Transverse colon (tissue), 4 donors: Measurements from ENCODE around the gene FNIP2. TPM values are rescaled to one million over a fixed set of nuclear protein-coding genes. Genes with fewer than 3 reads are reported as not detected.
"Not testable (repeated sequence)": the region's sequence is repeated elsewhere in the genome, so short reads cannot be mapped to it uniquely, and the experiment has no call there.

Source experiments
- DNase-seq: peaks from one replicate; pipeline ENCODE4 v3.0.0-alpha.2; 2019
- H3K27ac ChIP-seq, 4 donors: fragments of 200-600 bp; sonication (generic); 2 replicates each; pipeline ENCODE4 v1.5.1; 2016 to 2018; ENCODE audit warnings: inconsistent platforms in 4 of 4
- H3K27me3 ChIP-seq: fragments of 200-600 bp; sonication (generic); 2 replicates; pipeline ENCODE4 v1.5.1; 2017; ENCODE audit warnings: inconsistent platforms
- H3K36me3 ChIP-seq, 4 donors: fragments of 200-600 bp; sonication (generic); 2 replicates each; pipeline ENCODE4 v1.5.1; 2017 to 2019; ENCODE audit warnings: inconsistent platforms in 4 of 4
- H3K4me1 ChIP-seq, 4 donors: fragments of 200-600 bp; sonication (generic); 2 replicates each; pipeline ENCODE4 v1.5.1; 2017 to 2020; ENCODE audit warnings: inconsistent platforms in 4 of 4
- H3K4me3 ChIP-seq, 4 donors: fragments of 200-600 bp; sonication (generic); 1 replicate in 1 of 4; 2 replicates in 3 of 4; pipeline versions ENCODE4 v1.5.1 to v1.6.1; 2017 to 2019; ENCODE audit warnings: inconsistent platforms in 4 of 4
- H3K9me3 ChIP-seq, 2 donors: fragments of 200-600 bp; sonication (generic); 2 replicates each; pipeline ENCODE4 v1.5.1; 2017 to 2019; ENCODE audit warnings: inconsistent platforms in 2 of 2
- CTCF ChIP-seq, 5 experiments: fragments of 200-600 bp in 3 of 5; fragments of 450-650 bp in 2 of 5; sonication (generic) in 3 of 5; IDR thresholded peaks; 1 replicate in 2 of 5; 2 replicates in 3 of 5; pipeline ENCODE4 v1.5.1; 2016 to 2017; ENCODE audit warnings: antibody characterized with exemption in 5 of 5, inconsistent platforms in 3 of 5, mild to moderate bottlenecking in 2 of 5, moderate library complexity in 1 of 5
- EP300 ChIP-seq: sonication (generic); formaldehyde crosslinking; IDR thresholded peaks from one replicate; pipeline ENCODE4 v1.6.1; 2017; ENCODE audit warnings: antibody characterized with exemption, low read depth
- POLR2A ChIP-seq: fragments of 450-650 bp; IDR thresholded peaks from one replicate; pipeline ENCODE4 v1.6.1; 2016; ENCODE audit warnings: antibody characterized with exemption, mild to moderate bottlenecking, moderate library complexity
- POLR2AphosphoS5 ChIP-seq, 3 donors: sonication (generic); formaldehyde crosslinking; IDR thresholded peaks; one replicate each; pipeline ENCODE4 v1.6.1; 2016; ENCODE audit warnings: antibody characterized with exemption in 3 of 3
- WGBS, 2 donors: methylation state at CpG; one replicate each; pipeline ENCODE4 v1.1.5; 2018; ENCODE audit warnings: low coverage in 1 of 2; 5-methylcytosine and 5-hydroxymethylcytosine counted together
- in situ Hi-C, 4 donors: fragments of 200-750 bp; cut with MboI; loops; one replicate each; pipeline versions ENCODE4 v1.15.0 to v1.15.1; 2017; ENCODE audit warnings: low sequenced_read_pairs in 3 of 4, low pct_ligation_motif_present in 1 of 4, low pct_unique_long_range_greater_than_20kb in 1 of 4
- intact Hi-C: fragments of 100-400 bp; cut with DNase I; formaldehyde crosslinking; loops from one replicate; pipeline ENCODE4 v1.15.1; 2023; ENCODE audit warnings: low total_unique reads
- total RNA-seq, 4 donors: library from RNA; depleted of rRNA; stranded (reverse); fragments of >200 nt; gene quantifications; one replicate each; pipeline ENCODE4 v1.1.0, GENCODE V29; 2016

FNIP2 gene
- total RNA-seq, 4 donors from 2014 or later, result 47.2 to 105 (median 64.0) TPM

DNA sequence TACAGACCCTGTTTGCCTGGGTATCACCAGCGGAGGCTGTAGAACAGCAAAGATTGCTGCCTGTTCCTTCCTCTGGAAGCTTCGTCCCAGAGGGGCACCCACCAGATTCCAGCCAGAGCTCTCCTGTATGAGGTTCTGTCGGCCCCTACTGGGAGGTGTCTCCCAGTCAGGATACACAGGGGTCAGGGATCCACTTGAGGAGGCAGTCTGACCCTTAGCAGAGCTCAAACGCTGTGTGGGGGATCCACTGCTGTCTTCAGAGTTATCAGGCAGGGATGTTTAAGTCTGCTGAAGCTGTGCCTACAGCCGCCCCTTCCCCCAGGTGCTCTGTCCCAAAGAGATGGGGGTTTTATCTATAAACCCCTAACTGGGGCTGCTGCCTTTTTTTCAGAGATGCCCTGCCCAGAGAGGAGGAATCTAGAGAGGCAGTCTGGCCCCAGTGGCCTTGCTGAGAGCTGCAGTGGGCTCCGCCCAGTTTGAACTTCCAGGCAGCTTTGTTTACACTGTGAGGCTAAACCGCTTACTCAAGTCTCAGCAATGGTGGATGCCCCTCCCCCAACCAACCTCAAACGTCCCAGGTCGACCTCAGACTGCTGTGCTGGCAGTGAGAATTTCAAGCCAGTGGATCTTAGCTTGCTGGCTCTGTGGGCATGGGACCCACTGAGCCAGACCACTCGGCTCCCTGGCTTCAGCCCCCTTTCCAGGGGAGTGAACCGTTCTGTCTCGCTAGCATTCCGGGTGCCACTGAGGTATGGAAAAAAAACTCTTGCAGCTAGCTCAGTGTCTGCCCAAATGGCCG, 133.7 kb downstream of the FNIP2 start:
- H3K36me3 ChIP-seq, in situ Hi-C loops, H3K27me3 ChIP-seq, H3K27ac ChIP-seq, H3K4me3 ChIP-seq, intact Hi-C loops, H3K9me3 ChIP-seq: not testable (repeated sequence)
- H3K4me1 ChIP-seq, result peaks cover 0 to 12% (median 9%) of the 10 kb centered on the region in 4 donors
- TF ChIP-seq CTCF (IDR thresholded peaks at IDR 0.05), result peak in 2 of 5 experiments; percentile 11 to 19
- peak; percentile 58 for DNase-seq
- 78% methylated on average over 14 of the region's 14 CpGs; no CpG with 5 or more reads in 1 of the 2 donors for WGBS, 2 donors

DNA sequence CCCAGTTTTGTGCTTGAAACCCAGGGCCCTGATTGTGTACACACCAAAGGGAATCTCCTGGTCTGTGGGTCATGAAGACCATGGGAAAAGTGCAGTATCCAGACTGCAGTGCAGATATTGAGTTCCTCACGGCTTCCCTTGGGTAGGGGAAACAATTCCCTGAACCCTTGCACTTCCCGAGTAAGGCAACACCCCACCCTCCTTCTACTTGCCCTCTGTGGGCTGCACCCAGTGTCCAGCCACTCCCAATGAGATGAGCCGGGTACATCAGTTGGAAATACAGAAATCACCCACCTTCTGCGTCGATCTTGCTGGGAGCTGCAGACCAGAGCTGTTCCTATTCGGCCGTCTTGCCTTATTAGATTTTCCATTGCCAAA, 134.2 kb downstream of the FNIP2 start:
- Histone ChIP-seq H3K27ac (no peak overlapping the region), H3K4me3 (no peak overlapping the region), H3K9me3 (no peaks in the 10 kb centered on the region), H3K36me3 (peaks cover 0 to 5% (median 0%) of the 10 kb centered on the region in 4 donors), H3K4me1 (peaks cover 0 to 12% (median 9%) of the 10 kb centered on the region in 4 donors), H3K27me3 (no peaks in the 10 kb centered on the region)
- TF ChIP-seq POLR2AphosphoS5 (IDR thresholded peaks at IDR 0.05) (no peak), POLR2A (no peak), CTCF (IDR thresholded peaks at IDR 0.05) (no peak), EP300 (no peak)
- 94 to 100% methylated on average over 6 to 7 of the region's 7 CpGs for WGBS, 2 donors
- in situ Hi-C loops, result no loop called here
- no peak for DNase-seq
- intact Hi-C loops, result no loop called here

GRCh38 chr4:158903472-158904043, 134.7 kb downstream of the FNIP2 start:
- no peak overlapping the region for H3K4me3 ChIP-seq
- H3K36me3 ChIP-seq, result peaks cover 0 to under 1% (median 0%) of the 10 kb centered on the region in 4 donors
- intact Hi-C loops, result no loop called here
- DNase-seq, result no peak
- in situ Hi-C loops, result no loop called here
- no peaks in the 10 kb centered on the region for H3K27me3 ChIP-seq
- 83 to 94% methylated on average over 3 of the region's 3 CpGs for WGBS, 2 donors
- H3K27ac ChIP-seq, result no peak overlapping the region
- TF ChIP-seq EP300, result no peak
- no peak for TF ChIP-seq CTCF (IDR thresholded peaks at IDR 0.05)
- no peak for TF ChIP-seq POLR2AphosphoS5 (IDR thresholded peaks at IDR 0.05)
- TF ChIP-seq POLR2A, result no peak
- H3K4me1 ChIP-seq, result peaks cover 0 to 12% (median 9%) of the 10 kb centered on the region in 4 donors
- no peaks in the 10 kb centered on the region for H3K9me3 ChIP-seq

DNA sequence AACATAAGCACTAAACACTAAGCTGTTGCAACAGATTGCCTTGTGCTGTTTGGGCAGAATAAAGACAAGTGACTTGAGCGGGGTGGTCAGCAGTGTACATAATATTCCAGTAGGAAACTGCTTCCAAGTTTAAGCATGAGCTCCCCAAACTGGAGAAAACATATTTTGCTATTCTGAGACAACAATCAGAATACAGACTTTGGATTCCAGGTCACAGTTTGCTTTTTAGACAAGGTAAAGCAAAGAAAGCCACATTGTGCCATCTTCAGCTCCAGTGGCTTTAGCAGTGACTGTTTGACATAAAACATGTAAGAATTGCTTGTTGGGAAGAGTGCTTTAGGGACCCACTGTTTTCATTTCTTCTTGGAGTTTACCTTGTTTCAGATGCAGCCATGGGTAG, 136.0 kb downstream of the FNIP2 start:
- peaks cover 0 to 10% (median 7%) of the 10 kb centered on the region in 4 donors for H3K4me1 ChIP-seq
- H3K27ac ChIP-seq, result no peak overlapping the region
- DNase-seq, result no peak
- no peaks in the 10 kb centered on the region for H3K9me3 ChIP-seq
- intact Hi-C loops, result no loop called here
- H3K4me3 ChIP-seq, result no peak overlapping the region
- H3K27me3 ChIP-seq, result no peaks in the 10 kb centered on the region
- WGBS, 2 donors, result 97 to 100% methylated on average over 1 of the region's 1 CpG
- no peak for TF ChIP-seq CTCF (IDR thresholded peaks at IDR 0.05)
- TF ChIP-seq POLR2AphosphoS5 (IDR thresholded peaks at IDR 0.05), result no peak
- TF ChIP-seq EP300, result no peak
- TF ChIP-seq POLR2A, result no peak
- H3K36me3 ChIP-seq, result no peaks in the 10 kb centered on the region
- in situ Hi-C loops, result no loop called here
